ENCODE data around the gene DDX56.

The DDX56 gene

DNA sequence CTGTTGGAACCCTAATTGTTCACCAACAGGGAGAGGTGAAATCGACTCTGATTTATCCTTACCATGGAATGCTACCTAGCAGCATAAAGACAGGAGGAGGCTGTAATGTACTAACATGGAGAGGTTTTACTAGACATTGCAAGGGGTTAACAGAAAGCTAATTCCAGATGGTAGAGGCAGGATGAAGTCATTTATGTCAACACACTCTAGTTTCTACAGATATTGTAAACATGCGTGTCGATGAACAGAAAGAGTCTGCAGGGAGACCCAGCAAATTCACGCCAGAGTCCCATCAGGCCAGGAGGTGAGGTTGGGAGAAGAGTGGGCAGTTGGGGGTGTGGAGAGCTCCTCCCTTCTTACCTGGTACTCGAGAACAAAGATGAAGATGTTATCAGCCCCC is 39.6 kb downstream of the DDX56 start:
- no peak for DNase-seq

DNA sequence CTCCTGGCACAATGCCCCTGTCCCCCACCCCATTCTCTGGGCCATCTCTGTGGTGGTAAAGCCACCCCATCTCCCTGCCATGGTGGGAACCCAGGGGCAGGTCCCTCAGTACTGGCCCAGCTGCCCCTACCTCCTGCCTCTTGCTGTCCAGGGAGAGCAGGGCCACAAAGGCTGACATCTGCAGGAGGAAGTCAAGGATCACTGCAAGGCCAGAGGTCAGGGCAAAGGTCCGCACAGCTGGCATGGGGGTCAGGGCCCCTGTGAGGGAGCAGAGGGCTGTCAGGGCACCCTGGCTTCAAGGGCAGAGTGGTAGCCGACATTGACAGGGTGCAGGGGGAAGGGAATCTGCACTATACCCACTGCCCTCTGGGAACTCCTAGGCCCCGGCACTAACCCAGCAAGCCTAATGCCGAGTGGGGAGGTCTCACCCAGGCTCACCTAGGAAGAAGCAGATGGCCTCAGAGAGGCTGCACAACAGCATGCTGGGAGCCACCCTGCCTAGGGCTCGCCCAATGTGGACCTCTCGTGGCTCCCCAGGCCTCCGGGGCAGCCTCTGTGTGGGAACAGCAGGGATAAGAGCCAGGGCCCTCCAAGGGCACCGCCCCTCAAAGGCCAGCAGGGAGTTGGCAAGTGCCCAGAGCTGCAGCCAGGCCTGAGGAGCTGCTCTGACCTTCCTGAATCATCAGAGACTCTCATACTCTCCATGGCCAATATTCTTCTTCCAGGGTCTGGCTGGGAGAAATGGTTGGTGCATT is 40.2 kb downstream of the DDX56 start:
- no peak for DNase-seq

- no peak for DNase-seq
Measured at GRCh38 chr7:44531421-44532380, 42.0 kb downstream of the DDX56 start.

DNA sequence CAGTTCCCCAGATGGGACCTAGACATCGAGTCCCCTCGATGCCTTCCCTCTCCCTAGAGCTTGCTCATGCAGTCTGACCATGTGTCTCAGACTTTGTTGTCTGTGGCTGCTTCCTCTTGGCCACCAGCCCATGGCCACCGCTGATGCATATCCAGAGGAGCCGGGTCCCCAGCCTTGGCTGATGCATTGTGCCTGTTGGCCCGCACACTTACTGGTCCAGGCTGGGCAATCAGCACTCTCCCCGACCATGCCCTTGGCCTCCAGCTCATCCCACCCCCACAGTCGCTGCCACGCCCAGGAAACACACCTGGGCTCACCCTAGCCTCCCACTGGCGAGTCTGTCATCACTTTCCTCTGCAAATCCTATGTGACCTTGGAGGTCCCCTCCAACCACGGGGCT is 42.7 kb downstream of the DDX56 start:
- no peak for DNase-seq

- DNase-seq: no peak
Measured at GRCh38 chr7:44524811-44525388, 48.8 kb downstream of the DDX56 start.

DNA sequence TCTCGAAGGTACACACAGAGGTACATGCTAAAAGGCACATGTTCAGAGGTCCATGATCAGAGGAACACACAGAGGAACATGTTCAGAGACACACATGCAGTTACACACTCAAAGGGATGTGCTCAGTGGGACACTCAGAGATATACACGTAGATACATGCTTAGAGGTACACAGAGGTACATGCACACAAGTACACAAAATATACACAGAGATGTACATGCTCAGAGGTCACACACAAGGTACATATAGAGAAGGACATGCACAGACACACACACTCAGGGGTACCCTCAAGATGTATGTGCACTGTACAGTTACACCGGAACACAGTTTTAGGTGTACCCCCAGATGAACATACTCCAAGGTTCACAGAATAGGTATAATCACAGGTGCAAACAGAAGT is 51.4 kb downstream of the DDX56 start:
- DNase-seq: no peak

- no peak for DNase-seq
Measured at GRCh38 chr7:44521347-44522095, 52.2 kb downstream of the DDX56 start.

- DNase-seq: no peak
Measured at GRCh38 chr7:44520574-44520973, 53.1 kb downstream of the DDX56 start.

GRCh38 chr7:44519546-44519945 is 54.2 kb downstream of the DDX56 start:
- no peak for DNase-seq

DNA sequence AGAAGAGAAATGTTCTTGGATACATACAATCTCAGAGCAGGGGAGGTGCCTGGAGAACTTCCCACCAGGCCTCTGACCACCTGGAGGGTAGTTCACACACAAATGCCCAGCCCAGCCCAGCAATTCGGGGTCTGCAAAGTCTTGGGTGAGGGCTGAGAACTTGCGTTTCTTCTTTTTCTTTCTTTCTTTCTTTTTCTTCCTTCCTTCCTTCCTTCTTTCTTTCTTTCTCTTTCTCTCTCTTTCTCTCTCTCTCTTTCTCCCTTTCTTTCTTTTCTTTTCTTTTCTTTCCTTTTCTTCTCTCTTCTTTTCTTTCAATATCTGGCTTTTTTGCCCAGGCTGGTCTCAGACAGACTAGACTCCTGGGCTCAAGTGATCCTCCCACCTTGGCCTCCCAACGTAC is 54.9 kb downstream of the DDX56 start:
- DNase-seq: no peak

- DNase-seq: no peak
Measured at GRCh38 chr7:44517175-44517574, 56.5 kb downstream of the DDX56 start.

All from NCI-H1092 (cell line).